NB4 (cell line): ENCODE data around the gene PLEKHG4.

Experiments used
- DNase-seq: peaks from one replicate; pipeline ENCODE4 v3.0.0; 2010; ENCODE audit warnings: low read depth
- H3K4me3 ChIP-seq: one replicate; pipeline ENCODE4 v1.5.1; 2011; ENCODE audit warnings: mild to moderate bottlenecking, low read depth, low read length, moderate library complexity
- MAX ChIP-seq: IDR thresholded peaks from 2 replicates; pipeline ENCODE4 v1.6.1; 2011; ENCODE audit warnings: low read depth, low read length
- MYC ChIP-seq: IDR thresholded peaks from 2 replicates; pipeline ENCODE4 v1.6.1; 2011; ENCODE audit warnings: low read depth, low read length
- POLR2A ChIP-seq: IDR thresholded peaks from 2 replicates; pipeline ENCODE4 v1.6.1; 2011; ENCODE audit warnings: mild to moderate bottlenecking; ENCODE audit not compliant: insufficient read length; ENCODE audit errors: extremely low read depth
- TF ChIP-seq, protein P1 (sequence below): IDR thresholded peaks from one replicate; pipeline ENCODE4 v1.5.1; 2012; ENCODE audit warnings: low read depth, low read length

Gene PLEKHG4

GRCh38 chr16:67301080-67301782 lies 21.9 kb downstream of the PLEKHG4 start:
- no peak for DNase-seq
- H3K4me3 ChIP-seq: no peak overlapping the region
- no peak for TF ChIP-seq MYC
- TF ChIP-seq, protein P1, sequence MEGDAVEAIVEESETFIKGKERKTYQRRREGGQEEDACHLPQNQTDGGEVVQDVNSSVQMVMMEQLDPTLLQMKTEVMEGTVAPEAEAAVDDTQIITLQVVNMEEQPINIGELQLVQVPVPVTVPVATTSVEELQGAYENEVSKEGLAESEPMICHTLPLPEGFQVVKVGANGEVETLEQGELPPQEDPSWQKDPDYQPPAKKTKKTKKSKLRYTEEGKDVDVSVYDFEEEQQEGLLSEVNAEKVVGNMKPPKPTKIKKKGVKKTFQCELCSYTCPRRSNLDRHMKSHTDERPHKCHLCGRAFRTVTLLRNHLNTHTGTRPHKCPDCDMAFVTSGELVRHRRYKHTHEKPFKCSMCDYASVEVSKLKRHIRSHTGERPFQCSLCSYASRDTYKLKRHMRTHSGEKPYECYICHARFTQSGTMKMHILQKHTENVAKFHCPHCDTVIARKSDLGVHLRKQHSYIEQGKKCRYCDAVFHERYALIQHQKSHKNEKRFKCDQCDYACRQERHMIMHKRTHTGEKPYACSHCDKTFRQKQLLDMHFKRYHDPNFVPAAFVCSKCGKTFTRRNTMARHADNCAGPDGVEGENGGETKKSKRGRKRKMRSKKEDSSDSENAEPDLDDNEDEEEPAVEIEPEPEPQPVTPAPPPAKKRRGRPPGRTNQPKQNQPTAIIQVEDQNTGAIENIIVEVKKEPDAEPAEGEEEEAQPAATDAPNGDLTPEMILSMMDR: no peak
- no peak for TF ChIP-seq POLR2A
- TF ChIP-seq MAX: no peak

GRCh38 chr16:67302076-67302475 lies 22.7 kb downstream of the PLEKHG4 start:
- TF ChIP-seq POLR2A (no peak), MAX (no peak), MYC (no peak)
- TF ChIP-seq, protein P1: no peak
- DNase-seq: no peak
- H3K4me3 ChIP-seq: no peak overlapping the region

DNA sequence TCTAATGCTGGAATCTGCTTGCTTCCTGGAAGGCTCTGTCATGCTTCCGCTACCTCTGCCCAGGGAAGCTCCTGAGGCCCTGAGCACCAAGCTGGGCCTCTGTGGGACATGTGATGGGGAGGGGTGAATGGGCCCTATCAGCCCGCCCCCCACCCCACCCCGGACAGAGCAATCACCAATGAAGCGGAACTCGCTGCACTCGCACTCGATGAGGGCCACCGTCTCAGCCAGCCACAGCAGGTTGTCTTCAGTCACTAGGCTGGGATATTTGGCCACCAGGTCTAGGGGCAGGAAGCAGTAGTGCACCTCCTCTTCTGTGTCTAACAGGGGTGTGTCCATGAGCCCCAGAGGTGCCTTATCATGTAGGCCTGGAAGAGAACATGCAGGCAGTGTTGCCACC lies 23.6 kb downstream of the PLEKHG4 start:
- no peak for DNase-seq
- H3K4me3 ChIP-seq: no peak overlapping the region
- TF ChIP-seq MYC: no peak
- TF ChIP-seq, protein P1: peak; percentile 2

DNA sequence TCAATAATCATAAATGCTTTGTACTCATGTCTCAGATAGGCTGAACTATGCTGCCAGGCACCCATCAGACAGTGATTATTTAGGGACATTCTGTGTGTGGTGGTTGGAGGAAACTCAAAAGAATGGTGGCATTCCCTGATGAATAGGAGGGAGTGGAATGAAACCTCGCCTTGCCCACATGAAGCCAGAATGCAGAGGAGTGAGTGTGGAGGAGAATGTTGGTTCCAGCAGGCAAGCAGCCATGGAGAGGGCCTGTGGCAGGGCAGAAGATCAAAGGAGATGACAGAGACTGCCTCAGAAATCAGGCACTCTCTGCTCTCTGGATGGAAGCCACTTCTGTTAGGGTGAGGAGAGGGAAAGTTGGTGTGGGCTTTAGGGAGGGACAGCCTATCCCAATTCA lies 24.7 kb downstream of the PLEKHG4 start:
- DNase-seq: no peak
- TF ChIP-seq, protein P1: no peak
- TF ChIP-seq POLR2A (no peak), MYC (no peak), MAX (no peak)
- H3K4me3 ChIP-seq: no peak overlapping the region

GRCh38 chr16:67305216-67306071 lies 26.1 kb downstream of the PLEKHG4 start:
- no peak overlapping the region for H3K4me3 ChIP-seq
- no peak for DNase-seq
- TF ChIP-seq MYC: no peak
- no peak for TF ChIP-seq MAX
- TF ChIP-seq, protein P1: no peak
- TF ChIP-seq POLR2A: no peak
